GM18870 (cell line): ENCODE data around the gene LRP8.
"Not testable (repeated sequence)": the region's sequence is repeated elsewhere in the genome, so short reads cannot be mapped to it uniquely, and the experiment has no call there.

ENCODE experiments used
- ATAC-seq: cut with Tn5 transposase; IDR thresholded peaks from one replicate; pipeline ENCODE4 v1.9.1; 2021; ENCODE audit warnings: moderate library complexity; ENCODE audit not compliant: unreplicated experiment

LRP8 gene

DNA sequence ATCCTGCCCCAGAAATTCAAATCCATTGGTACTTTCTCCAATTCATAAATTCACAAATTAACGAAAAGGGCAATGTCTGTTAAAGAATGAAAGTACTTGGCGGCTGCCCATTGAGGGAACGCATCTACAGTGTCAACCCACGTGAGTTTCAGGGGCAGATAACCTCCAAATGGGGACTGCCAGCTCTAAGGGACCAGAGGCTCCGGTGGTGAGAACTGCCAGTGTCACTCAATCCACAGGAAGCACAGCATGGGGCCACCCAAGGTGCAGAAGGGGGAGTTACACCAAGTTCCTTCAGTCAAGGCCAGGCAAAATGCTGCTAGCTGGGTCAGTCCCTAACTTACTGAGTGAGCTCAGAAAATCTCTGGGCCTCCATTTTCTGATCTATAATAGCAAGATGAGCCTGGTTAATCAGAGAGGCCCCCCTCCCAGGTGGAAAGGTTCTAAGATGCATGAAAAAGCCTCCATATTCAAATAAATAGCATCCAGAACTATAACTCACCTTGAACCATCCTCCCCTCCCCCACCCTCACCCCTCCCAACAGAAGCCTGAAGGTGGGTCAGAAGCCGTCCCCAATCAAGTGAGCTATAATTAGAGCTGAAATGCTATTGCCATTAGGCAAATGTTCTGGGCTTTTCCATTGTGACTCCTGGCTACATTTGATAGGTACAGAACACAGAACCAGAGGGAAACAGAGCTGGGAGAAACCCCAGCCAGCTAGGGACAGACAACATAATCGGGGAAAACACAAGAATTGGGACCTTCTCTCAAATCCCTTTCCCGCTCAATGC is 41.7 kb downstream of the LRP8 start:
- no peak for ATAC-seq

DNA sequence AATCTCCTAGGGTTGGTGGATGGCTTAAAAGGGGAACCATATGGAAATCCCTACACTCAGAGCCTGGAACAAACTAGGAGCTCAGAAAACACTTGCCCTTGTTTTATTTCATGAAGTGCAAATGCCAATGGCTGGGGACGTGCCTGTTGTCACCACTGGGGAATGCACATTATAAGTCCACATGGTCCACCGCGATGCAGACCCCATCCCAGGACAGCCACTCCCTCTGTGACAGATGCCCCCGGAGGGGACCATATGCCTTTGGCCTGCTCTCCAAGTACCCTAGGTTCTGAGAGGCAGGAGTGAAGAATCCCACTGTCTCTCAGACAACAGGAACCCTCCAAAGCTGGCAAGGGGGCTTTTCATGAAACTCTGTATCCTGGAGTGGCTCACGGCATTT is 42.3 kb downstream of the LRP8 start:
- ATAC-seq, result no peak

DNA sequence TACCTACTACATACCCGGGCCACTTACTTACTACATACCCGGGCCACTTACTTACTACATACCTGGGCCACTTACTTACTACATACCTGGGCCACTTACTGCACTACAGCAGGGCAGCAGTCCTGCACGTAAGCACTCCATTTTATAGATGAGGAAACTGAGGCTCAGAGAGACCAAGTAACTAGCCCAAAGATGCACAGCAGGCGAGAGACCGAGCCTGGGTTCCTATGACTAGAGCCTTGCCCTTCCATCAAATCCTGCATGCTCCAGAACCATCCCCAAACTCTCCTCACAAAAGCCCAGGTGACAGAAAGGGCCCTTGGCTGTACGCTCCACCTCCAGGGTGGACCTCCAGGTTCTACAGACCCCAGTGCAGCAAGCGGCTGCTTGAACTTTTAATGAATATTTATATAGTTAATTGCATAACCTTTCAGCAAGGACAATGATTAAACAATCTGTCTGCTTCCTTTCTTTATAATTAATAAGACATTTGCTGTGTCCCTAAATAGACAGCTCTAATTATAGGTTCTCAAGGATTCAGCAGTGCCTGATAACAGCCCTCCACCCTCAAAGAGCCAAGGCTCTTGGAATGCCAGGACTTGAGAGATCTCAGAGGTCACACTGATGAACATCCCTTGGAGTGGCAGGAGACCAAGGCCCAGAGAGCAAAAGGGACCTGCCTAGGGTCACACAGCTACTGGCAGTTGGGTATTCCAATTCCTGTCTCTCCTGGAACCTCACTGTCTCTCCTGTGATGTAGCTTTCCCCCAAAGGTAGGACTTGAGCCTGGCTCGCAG is 43.4 kb downstream of the LRP8 start:
- no peak for ATAC-seq

DNA sequence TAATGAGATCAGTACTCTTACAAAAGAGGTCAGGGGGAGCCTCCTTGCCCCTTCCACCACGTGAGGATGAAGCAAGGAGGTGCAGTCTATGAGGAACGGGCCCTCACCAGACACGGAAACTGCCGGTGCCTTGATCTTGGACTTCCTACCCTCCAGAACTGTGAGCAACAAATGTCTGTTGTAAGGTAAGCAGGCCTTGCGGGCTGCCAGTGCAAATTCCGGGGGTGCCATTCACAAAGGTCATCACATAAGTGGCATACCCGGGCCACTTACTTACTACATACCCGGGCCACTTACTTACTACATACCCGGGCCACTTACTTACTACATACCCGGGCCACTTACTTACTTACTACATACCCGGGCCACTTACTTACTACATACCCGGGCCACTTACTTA is 44.7 kb downstream of the LRP8 start:
- not testable (repeated sequence) for ATAC-seq

DNA sequence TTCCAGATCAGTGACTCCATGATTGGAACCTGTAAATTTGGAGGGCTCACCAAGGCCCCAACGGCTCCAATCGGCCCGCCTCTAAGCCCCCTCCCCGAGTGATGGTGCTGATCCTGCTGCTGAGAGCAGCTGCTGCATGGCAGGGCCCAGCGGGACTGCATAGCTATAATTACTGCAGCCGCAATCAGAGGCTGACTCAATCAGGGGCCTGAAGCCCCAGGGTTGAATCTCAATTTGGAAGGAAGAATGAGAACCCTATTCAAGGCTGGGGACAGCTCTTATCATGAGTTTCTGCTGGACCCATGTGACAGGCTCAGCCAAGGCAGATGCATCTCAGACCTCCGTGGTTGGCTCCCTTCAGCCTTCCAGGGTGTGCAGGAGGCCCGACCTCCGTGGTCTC is 46.7 kb downstream of the LRP8 start:
- no peak for ATAC-seq

DNA sequence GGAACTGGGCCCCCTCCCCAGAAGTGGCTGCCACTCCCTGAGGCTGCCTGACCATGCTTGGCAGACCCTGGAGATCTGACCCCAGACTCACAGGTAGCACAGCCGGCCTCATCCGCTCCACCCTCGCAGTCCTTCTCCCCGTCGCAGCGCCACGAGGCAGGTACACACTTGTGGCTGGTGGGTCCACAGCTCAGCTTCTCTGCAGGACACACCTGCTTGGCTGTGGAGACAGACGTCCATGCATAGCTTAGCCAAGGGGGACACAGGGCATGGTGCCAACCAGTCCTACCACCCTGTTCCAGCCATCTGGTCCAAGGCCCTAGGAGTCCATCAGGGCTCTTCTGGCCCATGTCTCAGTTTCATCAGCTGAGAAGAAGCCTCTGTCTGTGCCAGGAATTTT is 47.4 kb downstream of the LRP8 start:
- no peak for ATAC-seq

DNA sequence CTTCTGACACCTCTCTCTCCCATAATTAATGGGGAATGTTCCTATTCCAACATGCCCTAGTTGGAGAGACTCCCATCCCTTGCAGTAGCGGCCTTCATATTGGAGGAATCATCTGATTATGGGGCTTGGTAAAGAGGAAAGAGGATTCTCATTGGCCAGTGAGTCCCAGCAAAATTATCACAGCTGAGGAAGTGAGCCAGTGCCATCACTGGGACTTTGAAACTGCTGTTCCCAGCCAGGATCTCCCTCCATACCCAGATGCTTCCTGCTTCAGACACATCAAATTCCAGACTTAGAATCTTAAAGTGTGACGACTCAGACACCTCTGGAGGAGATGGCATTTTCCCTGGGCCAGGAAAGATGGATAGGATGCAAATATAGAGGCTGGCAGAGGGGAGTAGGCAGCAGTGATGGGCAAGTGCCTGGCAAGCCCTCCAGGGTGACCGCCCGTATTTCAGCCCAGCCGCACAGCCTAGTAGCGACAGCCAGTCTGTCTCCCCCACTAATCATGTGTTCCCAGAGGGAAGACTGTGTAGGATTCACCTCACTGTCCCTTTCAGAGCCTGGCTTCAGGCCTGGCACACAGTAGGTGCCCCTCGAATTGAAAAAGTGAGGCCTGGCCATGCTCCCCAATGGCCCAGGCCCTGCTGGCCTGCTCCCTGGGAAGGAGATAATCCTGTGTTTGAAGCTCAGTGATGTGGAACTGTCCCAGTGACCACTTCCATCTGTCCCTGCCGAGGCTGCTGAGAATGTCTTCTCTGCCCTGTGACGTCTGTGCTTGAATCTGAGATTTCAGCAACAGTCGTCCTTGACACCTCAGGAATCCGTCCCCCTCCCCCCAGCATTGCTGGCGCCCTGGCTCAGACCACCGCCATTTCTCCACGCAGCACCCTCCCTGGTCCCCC is 48.3 kb downstream of the LRP8 start:
- no peak for ATAC-seq

DNA sequence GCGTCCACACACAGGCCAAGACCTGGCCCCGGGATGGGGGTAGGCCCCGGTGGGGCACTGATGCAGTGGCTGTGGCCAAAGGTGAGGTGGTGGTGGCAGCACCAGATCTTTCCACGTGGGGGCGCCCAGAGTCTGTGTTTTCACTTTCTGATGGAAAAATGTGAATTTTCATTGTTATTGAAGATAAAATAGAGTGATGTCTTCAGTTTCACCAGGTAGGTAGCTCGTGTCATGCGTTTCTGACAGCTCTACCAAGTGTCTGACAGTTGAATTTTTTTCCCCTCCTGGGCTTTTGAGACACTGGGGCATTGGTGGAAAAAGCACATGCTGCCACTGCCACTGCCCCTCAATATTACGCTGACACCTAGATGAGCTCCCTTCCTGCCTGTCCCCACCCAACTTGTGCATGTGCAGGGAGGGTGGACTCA is 49.6 kb downstream of the LRP8 start:
- ATAC-seq, result no peak

DNA sequence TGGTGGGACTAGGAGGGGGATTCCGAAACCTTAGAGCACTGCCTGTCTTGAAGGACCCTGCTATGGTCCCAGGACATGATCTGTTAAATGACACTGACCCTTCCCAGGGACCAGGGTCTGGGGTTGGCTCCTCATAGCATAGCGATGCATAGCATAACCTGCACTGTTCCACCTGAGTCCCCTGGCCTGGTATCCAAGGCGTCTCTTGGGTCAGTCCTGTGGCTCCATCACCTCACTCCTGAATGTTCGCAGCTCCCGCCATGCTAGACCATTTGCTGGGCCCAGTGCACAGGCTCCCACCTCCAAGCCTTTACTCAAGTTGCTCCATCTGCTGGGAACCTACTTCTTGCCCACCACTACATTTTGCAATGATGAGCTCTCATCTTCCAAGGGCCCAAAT is 50.5 kb downstream of the LRP8 start:
- ATAC-seq, result no peak

DNA sequence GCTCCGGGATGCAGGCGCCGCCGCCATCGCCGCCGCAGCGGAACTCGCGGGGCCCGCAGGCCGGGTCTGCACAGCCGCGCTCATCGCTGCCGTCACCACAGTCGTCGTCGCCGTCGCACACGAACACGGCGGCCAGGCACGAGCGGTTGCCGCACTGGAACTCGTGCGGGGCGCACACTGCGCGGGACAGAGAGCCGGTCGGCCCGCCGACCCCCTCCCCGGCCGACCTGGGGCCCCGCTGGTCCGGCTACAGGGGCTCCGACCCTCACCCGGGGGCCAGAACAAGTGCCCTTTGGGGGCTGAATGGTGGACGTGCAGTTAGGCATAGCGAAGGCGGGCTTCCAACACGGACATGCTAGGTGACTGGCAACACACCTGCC is 51.0 kb downstream of the LRP8 start:
- ATAC-seq, result no peak

DNA sequence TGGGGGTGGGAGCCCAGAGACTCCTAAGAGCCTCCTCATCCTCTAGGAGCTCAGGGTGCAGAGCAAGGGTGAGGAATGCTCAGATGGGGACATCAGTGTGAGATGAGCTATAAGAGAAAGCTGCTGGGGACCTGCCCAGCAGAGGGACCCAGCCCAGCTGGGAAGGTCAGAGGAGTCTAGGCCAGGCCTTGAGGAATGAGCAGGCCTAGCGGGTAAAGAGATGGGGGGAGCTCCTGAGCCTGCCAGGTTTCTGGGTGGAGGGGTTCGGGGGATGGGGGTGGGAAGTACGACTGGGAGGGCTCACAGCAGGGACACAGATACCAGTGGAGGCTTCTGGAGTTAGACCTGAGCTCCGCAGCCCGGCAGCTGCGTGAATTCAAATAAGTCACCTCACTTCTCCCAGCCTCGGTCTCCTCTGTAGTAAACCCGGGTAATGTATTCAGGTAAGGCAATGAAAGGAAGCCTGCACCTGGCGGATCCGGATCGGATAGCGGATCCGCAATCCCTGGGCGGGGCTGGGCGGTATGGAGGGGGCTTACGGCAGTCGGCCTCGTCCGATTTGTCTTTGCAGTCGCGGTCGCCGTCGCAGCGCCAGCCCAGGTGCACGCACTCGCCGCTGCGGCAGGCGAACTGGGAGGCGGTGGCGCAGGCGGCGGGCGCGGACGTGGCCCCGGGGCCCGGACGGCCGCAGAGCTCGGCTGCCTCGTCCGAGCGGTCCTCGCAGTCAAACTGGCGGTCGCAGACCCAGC is 51.5 kb downstream of the LRP8 start:
- no peak for ATAC-seq

DNA sequence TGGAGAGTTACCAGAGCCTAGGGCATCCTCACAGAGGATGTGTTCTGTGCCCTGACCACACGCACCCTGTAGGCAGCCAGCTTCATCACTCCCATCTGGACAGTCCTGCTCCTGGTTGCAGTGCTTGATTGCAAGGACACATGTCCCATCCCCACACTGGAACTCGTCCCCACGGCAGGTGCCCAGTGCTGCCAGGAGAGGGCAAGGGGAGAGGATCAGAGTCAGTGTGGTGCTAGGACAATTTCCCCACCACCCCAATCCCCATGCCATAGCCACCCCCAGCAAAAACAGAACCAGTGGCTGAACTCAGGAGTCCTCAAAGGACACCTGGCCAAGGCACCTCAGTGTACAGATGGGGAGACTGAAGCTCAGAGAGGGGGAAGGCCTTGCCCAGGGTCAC is 52.3 kb downstream of the LRP8 start:
- no peak for ATAC-seq

DNA sequence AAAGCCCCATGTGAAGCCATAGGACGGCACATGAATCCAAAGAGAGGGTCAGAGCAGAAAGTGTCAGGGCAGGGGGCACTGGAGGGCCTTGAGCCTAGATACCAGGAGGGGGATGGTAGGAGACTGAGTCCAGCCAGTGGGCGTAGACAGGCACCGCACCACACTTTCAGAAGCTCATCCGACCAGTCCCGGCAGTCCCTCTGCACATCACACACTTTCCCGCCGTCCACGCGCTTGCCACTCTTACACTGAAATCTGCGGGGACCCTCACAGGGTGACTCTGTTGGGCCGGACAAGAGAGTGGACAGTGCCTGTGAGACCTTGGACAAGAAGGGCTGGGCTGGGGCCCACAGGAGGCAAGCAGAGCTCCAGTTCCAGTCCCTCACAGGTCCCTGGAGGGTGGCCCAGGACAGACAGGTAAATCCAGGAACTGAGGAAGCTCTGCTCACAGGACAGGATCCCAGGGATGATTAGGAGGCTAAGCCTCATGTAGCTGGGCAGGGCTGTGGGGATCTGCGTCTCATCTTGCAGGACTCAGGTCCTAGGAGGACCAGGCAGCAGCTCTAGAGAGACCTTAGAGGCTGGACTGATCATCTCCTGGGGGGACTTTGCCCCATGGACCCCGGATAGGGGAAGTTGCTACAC is 53.2 kb downstream of the LRP8 start:
- no peak for ATAC-seq

DNA sequence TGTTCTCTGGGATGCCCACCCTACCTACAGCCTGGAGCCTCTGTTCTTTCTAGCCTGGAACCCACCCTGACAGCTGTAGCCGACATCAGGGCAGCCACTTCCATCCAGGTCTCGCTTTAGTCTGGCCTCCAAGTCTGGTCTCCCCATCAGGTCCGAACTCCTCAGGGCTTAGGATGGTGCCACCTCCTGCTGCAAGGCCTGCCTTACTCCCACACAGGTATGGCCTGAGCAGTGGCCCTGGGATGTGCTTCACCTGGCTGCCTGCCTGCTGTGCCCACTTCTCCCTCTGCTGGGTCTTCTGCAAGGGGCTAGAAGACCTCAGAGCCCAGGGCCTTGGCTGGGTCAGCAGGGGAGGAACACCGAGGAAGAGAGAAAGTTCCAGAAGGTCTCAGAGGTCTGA is 53.8 kb downstream of the LRP8 start:
- ATAC-seq, result no peak

DNA sequence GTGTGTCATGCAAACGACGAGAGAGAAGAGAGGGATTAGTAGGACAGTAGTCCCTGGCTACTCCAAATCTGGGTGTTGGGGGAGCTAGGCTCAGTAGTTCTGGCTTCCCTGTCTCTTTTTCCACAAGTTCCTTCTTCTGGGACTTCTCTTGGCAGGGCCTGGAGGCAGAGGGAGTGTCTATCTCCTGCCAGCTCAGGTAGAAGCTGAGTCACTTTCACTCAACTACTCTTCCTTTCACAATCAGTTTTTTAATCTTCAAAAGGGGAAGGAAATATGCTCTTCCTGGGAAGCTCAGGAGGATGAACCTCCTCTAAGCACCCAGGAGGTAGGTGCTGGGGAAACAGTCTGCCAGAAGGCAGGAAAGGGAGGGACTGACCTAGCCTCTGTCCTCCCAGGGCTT is 54.3 kb downstream of the LRP8 start:
- no peak for ATAC-seq

DNA sequence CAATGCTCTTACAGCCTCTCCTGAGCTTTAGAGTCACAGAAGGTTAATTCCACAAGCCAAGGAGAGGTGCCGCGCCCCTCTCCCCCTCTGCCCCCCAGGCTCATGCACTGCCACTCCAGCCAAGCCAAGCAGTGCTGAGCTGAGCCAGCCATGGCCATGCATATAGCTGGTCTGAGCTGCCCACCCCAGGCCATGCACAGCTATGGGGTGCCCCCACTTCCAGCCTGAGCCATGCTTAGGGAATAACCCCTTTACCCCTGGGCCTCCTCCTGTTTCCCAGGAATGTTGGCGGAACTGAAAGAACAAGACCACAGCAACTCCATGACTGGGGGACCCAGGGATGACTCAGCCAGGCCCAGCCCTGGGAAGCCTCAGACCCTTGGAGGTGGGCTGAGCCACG is 55.5 kb downstream of the LRP8 start:
- ATAC-seq, result no peak

DNA sequence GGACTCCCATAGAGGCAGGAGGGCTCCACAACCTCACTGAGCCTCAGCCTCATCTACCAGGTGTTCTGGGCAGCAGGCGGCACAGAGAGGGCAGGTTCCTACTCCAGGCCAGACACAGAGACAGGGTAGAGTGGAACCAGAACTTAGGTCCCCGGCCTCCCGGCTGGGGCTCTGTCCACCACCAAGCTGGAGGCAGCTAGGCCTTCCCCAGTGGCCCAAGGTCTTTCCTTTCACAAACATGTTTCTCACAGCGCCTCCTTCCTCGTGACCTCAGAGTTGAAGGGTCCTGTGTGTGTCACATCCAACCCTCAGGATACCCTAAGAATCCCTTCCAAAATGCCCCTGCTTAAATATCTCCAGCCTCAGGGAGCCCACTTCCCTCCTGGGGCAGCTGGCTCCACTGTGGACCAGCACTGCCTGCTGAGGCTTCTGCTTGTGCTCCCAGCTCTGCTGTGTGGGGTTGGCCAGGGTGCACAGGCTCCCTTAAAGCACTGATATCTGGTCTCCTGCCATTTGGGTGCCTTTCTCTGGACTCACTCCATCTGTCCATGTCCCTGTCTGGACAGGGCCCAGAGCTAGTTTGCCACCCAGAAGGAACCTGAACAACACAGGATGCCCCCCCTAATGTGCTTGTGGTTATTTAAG is 56.3 kb downstream of the LRP8 start:
- ATAC-seq, result no peak

DNA sequence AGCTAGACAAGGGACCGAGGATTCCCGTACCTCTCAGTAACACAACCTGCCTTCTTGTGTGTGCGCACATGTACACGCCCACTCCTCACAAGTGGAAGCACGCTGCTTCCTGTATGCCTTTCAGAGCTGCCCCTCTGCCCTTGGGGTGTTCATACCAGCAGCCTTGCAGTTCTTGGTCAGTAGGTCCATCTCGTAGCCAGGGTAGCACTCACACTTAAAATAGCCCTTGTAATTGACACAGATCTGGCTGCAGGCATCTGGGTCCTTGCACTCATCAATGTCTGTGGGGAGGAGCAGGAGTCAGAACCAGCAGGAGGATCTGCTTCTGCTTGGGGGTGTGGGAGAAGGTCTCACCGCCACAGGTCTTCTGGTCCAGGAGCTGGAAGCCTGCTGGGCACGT is 57.0 kb downstream of the LRP8 start:
- no peak for ATAC-seq

DNA sequence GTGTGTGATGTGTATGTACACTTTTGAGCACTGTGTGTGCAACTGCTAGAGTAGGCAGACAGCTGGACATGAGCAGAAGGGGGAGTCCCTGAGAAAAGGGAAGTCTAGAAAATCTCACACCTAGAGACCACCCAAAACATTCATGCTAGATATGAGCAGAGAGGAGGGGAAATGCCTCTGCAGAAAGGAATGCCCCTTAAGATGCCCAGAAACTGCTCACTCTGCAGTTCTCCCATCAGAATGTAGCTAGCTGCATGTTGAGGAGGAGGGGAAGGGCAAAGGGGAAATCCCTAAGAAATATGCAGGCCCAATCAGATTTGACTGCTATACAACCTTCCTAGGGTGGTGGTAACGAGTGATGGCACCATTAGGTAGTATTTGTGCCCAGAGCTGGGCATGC is 57.8 kb downstream of the LRP8 start:
- no peak for ATAC-seq

DNA sequence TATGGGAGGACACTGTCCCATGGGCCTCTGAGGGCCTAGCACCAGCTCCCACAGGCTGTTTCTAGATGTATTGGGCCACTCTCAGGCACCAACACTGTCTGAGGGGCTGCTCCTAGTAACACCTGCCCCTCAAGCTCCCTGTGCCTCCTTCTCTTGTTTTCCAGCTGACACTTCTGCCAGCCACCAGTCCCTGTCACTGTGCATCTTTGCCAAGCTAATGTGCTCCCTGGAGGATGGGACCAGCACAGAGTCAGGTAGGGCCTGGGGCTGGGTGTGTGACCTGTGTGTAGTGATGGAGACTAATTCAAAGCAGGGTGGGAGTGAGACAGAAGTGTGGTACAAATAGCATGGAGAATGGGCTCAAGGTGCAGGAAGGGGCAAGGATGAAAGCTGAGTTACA is 60.1 kb downstream of the LRP8 start:
- no peak for ATAC-seq
